Right lobe of liver (tissue), 6 donors: ENCODE measurements around the gene STAC2. TPM values are rescaled to one million over a fixed set of nuclear protein-coding genes. Genes with fewer than 3 reads are reported as not detected.

Experiments used
- ATAC-seq, 4 donors: fragments of 200-7000 bp; cut with Tn5 transposase; one replicate each; pipeline ENCODE4 v1.9.1; 2020; ENCODE audit warnings: mild to moderate bottlenecking in 4 of 4, moderate library complexity in 4 of 4
- DNase-seq, 3 donors: peaks; one replicate each; pipeline ENCODE4 v3.0.0-alpha.2; 2020
- H3K27ac ChIP-seq, 3 donors: fragments of 200-600 bp; one replicate each; pipeline ENCODE4 v1.8.0; 2022
- H3K27me3 ChIP-seq, 2 donors: fragments of 200-600 bp; one replicate each; pipeline ENCODE4 v1.8.0; 2022
- H3K36me3 ChIP-seq, 4 donors: fragments of 200-600 bp; sonication (generic) in 1 of 4; one replicate each; pipeline versions ENCODE4 v1.5.1 to v1.8.0; 2017 to 2022; ENCODE audit warnings: control low read depth in 1 of 4
- H3K4me1 ChIP-seq, 4 donors: fragments of 200-600 bp; sonication (generic) in 1 of 4; one replicate each; pipeline versions ENCODE4 v1.5.1 to v1.8.0; 2017 to 2022; ENCODE audit warnings: control low read depth in 1 of 4
- H3K4me3 ChIP-seq, 3 donors: fragments of 200-600 bp; one replicate each; pipeline ENCODE4 v1.8.0; 2022
- H3K9me3 ChIP-seq, 4 donors: fragments of 200-600 bp; sonication (generic) in 1 of 4; one replicate each; pipeline versions ENCODE4 v1.5.1 to v1.8.0; 2017 to 2022; ENCODE audit warnings: control low read depth in 1 of 4
- POLR2A ChIP-seq: fragments of 450-650 bp; IDR thresholded peaks from one replicate; pipeline ENCODE4 v1.6.1; 2017; ENCODE audit warnings: antibody characterized with exemption, mild to moderate bottlenecking
- WGBS: methylation state at CpG from one replicate; pipeline ENCODE4 v1.1.6; 2018; ENCODE audit warnings: low coverage, low lambda C conversion rate; ENCODE audit not compliant: insufficient coverage; ENCODE audit errors: missing lambda C conversion rate; 5-methylcytosine and 5-hydroxymethylcytosine counted together
- intact Hi-C, 2 donors: fragments of 100-400 bp; cut with DNase I; formaldehyde crosslinking; loops; one replicate each; pipeline versions ENCODE4 v1.11.2 to v1.14.1; 2022
- total RNA-seq, 6 experiments: library from RNA; depleted of rRNA in 2 of 6; stranded (reverse); fragments of >200 nt in 2 of 6; fragmentation: NEBNext Ultra II Directional in 3 of 6; extraction: Animal tissue kit (Norgen Biotek cat#: 25700) in 3 of 6; gene quantifications; one replicate each; pipeline versions ENCODE4 v1.1.0 to v1.2.4, GENCODE V29; 2016 to 2023
- TF ChIP-seq, protein P1 (sequence below), 4 donors: fragments of 200-600 bp in 3 of 4; fragments of 450-650 bp in 1 of 4; IDR thresholded peaks; one replicate each; pipeline versions ENCODE4 v1.5.1 to v1.8.0; 2016 to 2022; ENCODE audit warnings: antibody characterized with exemption in 4 of 4, mild to moderate bottlenecking in 2 of 4
- donor health status: DM: no; HTN: yes; CAD: no.
- donor health status: DM: no; HTN: no; CAD: no.
- donor health status: DM: no; HTN: no; CAD: no.
- donor health status: DM: no; HTN: yes; CAD: no.
- donor health status: DM: no; HTN: yes; CAD: no.

The STAC2 gene
- total RNA-seq, 6 experiments from 2014 or later, result not detected

DNA sequence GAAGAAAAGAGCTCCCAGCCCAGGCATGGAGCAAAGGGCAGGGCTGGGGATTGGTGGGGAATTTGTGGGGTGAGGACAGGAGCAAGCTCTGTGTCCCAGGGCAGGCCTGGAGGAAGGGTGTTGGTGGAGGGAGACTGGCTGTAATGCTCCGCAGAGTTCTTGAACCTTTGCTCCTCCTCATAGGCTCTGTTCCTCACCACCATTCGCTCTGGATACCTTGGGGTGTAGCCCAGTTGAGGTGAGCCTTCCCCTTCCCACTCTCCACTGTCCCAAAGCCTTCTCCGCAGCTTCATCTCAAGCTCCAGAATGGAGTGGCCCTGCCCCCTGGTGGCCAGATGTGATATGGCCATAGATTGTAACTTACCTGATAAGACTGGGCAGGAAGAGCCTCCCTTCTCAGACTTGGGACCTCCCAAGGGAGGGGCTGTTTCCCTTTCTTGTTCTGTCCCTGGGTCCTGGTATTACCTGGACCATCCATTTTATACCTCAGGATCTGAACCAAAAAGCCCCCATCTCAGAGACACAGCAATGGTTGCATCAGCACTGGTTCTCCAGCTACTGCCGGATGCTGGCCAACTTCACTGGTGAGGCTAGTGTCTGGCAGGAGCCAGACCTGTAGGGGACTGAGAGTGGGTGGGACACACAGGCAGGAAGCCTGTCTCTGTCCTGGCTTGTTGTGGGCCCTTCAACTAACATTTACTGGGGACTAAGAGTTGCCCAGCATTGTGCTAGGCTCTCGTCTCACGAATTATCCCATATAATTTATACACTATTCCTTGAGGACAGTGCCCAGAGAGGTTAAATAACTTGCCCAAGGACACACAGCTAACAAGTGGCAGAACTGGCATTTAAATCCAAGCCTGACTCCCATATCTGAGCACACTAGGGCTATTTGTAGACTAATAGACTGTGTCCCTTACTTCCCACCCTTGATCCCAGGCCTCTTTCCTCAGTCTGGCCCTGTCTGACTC lies 19.1 kb upstream of the STAC2 start:
- no peaks in the 10 kb centered on the region for H3K27me3 ChIP-seq
- DNase-seq (peak; percentile 80 to 81 (median 80)), ATAC-seq (peak; percentile 85 to 96 (median 90))
- no peaks in the 10 kb centered on the region for H3K4me1 ChIP-seq
- no peaks in the 10 kb centered on the region for H3K36me3 ChIP-seq
- no peak overlapping the region for H3K4me3 ChIP-seq
- no peaks in the 10 kb centered on the region for H3K9me3 ChIP-seq
- WGBS, result 50% methylated on average over 4 of the region's 6 CpGs
- H3K27ac ChIP-seq, result no peak overlapping the region
- TF ChIP-seq, protein P1, sequence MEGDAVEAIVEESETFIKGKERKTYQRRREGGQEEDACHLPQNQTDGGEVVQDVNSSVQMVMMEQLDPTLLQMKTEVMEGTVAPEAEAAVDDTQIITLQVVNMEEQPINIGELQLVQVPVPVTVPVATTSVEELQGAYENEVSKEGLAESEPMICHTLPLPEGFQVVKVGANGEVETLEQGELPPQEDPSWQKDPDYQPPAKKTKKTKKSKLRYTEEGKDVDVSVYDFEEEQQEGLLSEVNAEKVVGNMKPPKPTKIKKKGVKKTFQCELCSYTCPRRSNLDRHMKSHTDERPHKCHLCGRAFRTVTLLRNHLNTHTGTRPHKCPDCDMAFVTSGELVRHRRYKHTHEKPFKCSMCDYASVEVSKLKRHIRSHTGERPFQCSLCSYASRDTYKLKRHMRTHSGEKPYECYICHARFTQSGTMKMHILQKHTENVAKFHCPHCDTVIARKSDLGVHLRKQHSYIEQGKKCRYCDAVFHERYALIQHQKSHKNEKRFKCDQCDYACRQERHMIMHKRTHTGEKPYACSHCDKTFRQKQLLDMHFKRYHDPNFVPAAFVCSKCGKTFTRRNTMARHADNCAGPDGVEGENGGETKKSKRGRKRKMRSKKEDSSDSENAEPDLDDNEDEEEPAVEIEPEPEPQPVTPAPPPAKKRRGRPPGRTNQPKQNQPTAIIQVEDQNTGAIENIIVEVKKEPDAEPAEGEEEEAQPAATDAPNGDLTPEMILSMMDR (IDR thresholded peaks at IDR 0.05), result peak; percentile 88 to 98 (median 96)
- no peak for TF ChIP-seq POLR2A
- intact Hi-C loops, result loop anchor here in 1 of 2 donors (5.0 kb wide), 1 partner anchor 38 kb away; no protein-coding TSS in a partner anchor

DNA sequence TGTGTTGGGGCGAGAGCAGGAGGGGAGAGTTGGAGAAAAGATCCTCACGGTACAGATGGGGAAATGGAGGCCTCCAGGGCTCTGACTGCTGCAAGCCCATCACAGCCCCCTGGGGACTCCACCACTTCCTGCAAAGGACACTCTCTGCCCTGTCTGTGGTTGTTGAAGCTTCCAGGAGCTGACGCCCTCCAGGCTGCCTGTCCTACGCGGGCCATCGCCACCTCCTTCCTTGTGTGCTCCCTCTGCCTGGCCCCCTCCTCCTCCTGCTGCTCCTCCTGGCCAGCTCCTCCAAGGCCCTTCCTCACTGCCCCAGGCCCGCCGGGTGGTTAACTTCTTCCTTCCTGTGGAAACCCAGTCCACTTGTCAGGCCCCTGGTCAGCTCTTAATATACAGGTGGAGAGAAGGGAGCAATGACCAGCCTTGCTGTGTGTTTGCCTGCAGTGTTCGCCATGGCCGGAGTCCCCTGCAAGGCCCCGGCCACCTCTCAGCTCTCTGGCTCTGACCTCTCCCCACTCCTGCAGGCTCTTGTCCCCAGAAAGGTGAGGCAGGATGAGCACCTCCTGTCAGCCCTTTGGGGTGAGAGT lies 18.4 kb upstream of the STAC2 start:
- TF ChIP-seq POLR2A, result no peak
- TF ChIP-seq, protein P1 (IDR thresholded peaks at IDR 0.05), result no peak
- Histone ChIP-seq H3K27me3 (no peaks in the 10 kb centered on the region), H3K9me3 (no peaks in the 10 kb centered on the region), H3K4me1 (no peaks in the 10 kb centered on the region), H3K27ac (no peak overlapping the region), H3K36me3 (no peaks in the 10 kb centered on the region), H3K4me3 (no peak overlapping the region)
- ATAC-seq, result no peak
- DNase-seq, result no peak
- 50% methylated on average over 10 of the region's 11 CpGs for WGBS
- intact Hi-C loops, result loop anchor here in 1 of 2 donors (5.0 kb wide), 1 partner anchor 37 kb away; no protein-coding TSS in a partner anchor

DNA sequence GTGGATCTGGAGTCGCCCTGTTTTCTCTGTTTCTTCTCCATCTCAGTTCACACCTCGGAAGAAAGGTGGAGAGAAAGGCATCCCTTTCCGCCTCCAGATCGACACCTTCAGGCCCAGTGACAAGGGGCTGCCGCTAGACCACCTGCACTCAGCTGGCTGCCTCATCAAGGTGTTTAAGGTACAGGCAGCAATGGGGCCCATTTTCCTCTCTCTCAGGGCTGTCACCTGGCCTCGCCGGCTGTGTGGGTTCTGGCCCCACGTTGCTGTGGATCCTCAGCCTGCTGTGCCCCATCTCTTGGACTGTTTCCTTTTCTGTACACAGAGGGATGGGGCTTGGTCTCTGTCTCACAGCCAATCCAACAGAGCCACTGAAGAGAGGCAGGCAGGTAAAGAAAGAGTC lies 17.4 kb upstream of the STAC2 start:
- Histone ChIP-seq H3K36me3 (no peaks in the 10 kb centered on the region), H3K4me3 (no peak overlapping the region), H3K27me3 (no peaks in the 10 kb centered on the region), H3K9me3 (no peaks in the 10 kb centered on the region), H3K27ac (no peak overlapping the region), H3K4me1 (peaks cover 0 to 5% (median 0%) of the 10 kb centered on the region in 4 donors)
- DNase-seq, result no peak
- TF ChIP-seq, protein P1 (IDR thresholded peaks at IDR 0.05), result no peak
- no peak for TF ChIP-seq POLR2A
- intact Hi-C loops, result loop anchor here in 1 of 2 donors (5.0 kb wide), 1 partner anchor 36 kb away; no protein-coding TSS in a partner anchor
- ATAC-seq, result no peak
- WGBS, result 67% methylated on average over 1 of the region's 8 CpGs

DNA sequence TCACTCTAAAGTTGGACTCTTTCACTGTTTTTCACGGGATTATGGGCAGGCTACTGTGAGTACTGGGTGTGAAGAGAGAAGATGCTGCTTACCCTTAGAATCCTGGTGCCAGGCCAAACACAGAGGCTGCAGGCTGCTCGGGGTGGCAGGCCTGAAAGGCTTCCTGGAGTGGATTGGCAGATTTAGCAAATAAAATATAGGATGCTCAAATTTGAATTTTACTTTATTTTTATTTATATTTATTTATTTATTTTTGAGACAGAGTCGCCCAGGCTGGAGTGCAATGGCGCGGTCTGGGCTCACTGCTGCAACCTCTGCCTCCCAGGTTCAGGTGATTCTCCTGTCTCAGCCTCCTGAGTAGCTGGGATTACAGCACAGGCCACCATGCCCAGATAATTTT lies 14.9 kb upstream of the STAC2 start:
- 74% methylated on average over 4 of the region's 5 CpGs for WGBS
- no peak for ATAC-seq
- Histone ChIP-seq H3K4me3 (no peak overlapping the region), H3K4me1 (peaks cover 0 to 6% (median 0%) of the 10 kb centered on the region in 4 donors), H3K36me3 (no peaks in the 10 kb centered on the region), H3K9me3 (no peaks in the 10 kb centered on the region), H3K27ac (no peak overlapping the region), H3K27me3 (no peaks in the 10 kb centered on the region)
- intact Hi-C loops, result loop anchor here in 1 of 2 donors (5.0 kb wide), 1 partner anchor 33 kb away; no protein-coding TSS in a partner anchor
- TF ChIP-seq, protein P1 (IDR thresholded peaks at IDR 0.05), result no peak
- no peak for TF ChIP-seq POLR2A
- no peak for DNase-seq
